Trophoblast cell (in vitro differentiated cells and primary cell): ENCODE measurements around the gene NCKIPSD.
A peak's percentile ranks its signal among the peaks of the same experiment; 100 is the strongest.

Source experiments
- DNase-seq, 2 donors: peaks; one replicate each; pipeline ENCODE4 v3.0.0-alpha.2; 2016
- H2AFZ ChIP-seq: 2 replicates; pipeline ENCODE4 v1.6.1; 2013; ENCODE audit warnings: low read length, moderate library complexity, mild to moderate bottlenecking; ENCODE audit not compliant: insufficient read depth, poor library complexity
- H2AK5ac ChIP-seq: 2 replicates; pipeline ENCODE4 v1.6.1; 2013; ENCODE audit warnings: mild to moderate bottlenecking, low read length
- H2BK120ac ChIP-seq: 2 replicates; pipeline ENCODE4 v1.6.1; 2013; ENCODE audit warnings: low read length, mild to moderate bottlenecking, moderate library complexity; ENCODE audit not compliant: insufficient read depth, poor library complexity
- H2BK12ac ChIP-seq: 2 replicates; pipeline ENCODE4 v1.6.1; 2013; ENCODE audit warnings: mild to moderate bottlenecking, low read length, moderate library complexity
- H2BK5ac ChIP-seq: 2 replicates; pipeline ENCODE4 v1.6.1; 2013; ENCODE audit warnings: low read length, low read depth, moderate library complexity, mild to moderate bottlenecking; ENCODE audit not compliant: poor library complexity
- H3K14ac ChIP-seq: 2 replicates; pipeline ENCODE4 v1.6.1; 2013; ENCODE audit warnings: mild to moderate bottlenecking, low read length
- H3K18ac ChIP-seq: 2 replicates; pipeline ENCODE4 v1.6.1; 2013; ENCODE audit warnings: mild to moderate bottlenecking, low read length
- H3K23ac ChIP-seq: 2 replicates; pipeline ENCODE4 v1.6.1; 2013; ENCODE audit warnings: low read length
- H3K27ac ChIP-seq: 2 replicates; pipeline ENCODE4 v1.5.1; 2013; ENCODE audit warnings: low read depth, mild to moderate bottlenecking, inconsistent platforms, low read length, moderate library complexity
- H3K27me3 ChIP-seq: 2 replicates; pipeline ENCODE4 v1.6.1; 2013; ENCODE audit warnings: inconsistent platforms, mild to moderate bottlenecking, low read length, moderate library complexity; ENCODE audit not compliant: insufficient read depth
- H3K36me3 ChIP-seq, 2 experiments: 1 replicate in 1 of 2; 2 replicates in 1 of 2; pipeline ENCODE4 v1.6.1; 2013; ENCODE audit warnings: low read length in 2 of 2, mild to moderate bottlenecking in 2 of 2, moderate library complexity in 1 of 2; ENCODE audit not compliant: insufficient read depth in 2 of 2, control insufficient read depth in 1 of 2
- H3K4ac ChIP-seq: 2 replicates; pipeline ENCODE4 v1.6.1; 2013; ENCODE audit warnings: low read depth, mild to moderate bottlenecking, low read length, moderate library complexity
- H3K4me1 ChIP-seq, 2 experiments: 1 replicate in 1 of 2; 2 replicates in 1 of 2; pipeline ENCODE4 v1.6.1; 2013; ENCODE audit warnings: low read length in 2 of 2, mild to moderate bottlenecking in 2 of 2, moderate library complexity in 1 of 2; ENCODE audit not compliant: insufficient read depth in 2 of 2, control insufficient read depth in 1 of 2
- H3K4me2 ChIP-seq: 2 replicates; pipeline ENCODE4 v1.6.1; 2013; ENCODE audit warnings: inconsistent platforms, mild to moderate bottlenecking, low read length, moderate library complexity
- H3K4me3 ChIP-seq: 2 replicates; pipeline ENCODE4 v1.5.1; 2013; ENCODE audit warnings: mild to moderate bottlenecking, low read depth, low read length, inconsistent platforms
- H3K79me1 ChIP-seq: one replicate; pipeline ENCODE4 v1.6.1; 2013; ENCODE audit warnings: low read length
- H3K79me2 ChIP-seq: 2 replicates; pipeline ENCODE4 v1.6.1; 2013; ENCODE audit warnings: low read length, mild to moderate bottlenecking; ENCODE audit not compliant: control insufficient read depth, insufficient read depth, poor library complexity
- H3K9ac ChIP-seq: 2 replicates; pipeline ENCODE4 v1.6.1; 2013; ENCODE audit warnings: mild to moderate bottlenecking, low read length
- H3K9me3 ChIP-seq: 2 replicates; pipeline ENCODE4 v1.6.1; 2013; ENCODE audit warnings: low read depth, mild to moderate bottlenecking, control low read depth, inconsistent platforms, low read length; ENCODE audit not compliant: insufficient read depth
- H4K12ac ChIP-seq: 2 replicates; pipeline ENCODE4 v1.6.1; 2013; ENCODE audit warnings: low read depth, mild to moderate bottlenecking, low read length, moderate library complexity
- H4K8ac ChIP-seq: 2 replicates; pipeline ENCODE4 v1.6.1; 2013; ENCODE audit warnings: low read depth, mild to moderate bottlenecking, low read length, moderate library complexity
- H4K91ac ChIP-seq: one replicate; pipeline ENCODE4 v1.6.1; 2013; ENCODE audit warnings: low read depth, mild to moderate bottlenecking, low read length, moderate library complexity
- WGBS: extraction: QIAGEN DNeasy Blood & Tissue Kit; methylation state at CpG from one replicate; pipeline ENCODE4 v1.1.7; 2013; ENCODE audit warnings: missing lambda C conversion rate; ENCODE audit not compliant: insufficient read length, insufficient coverage; ENCODE audit errors: extremely low coverage; 5-methylcytosine and 5-hydroxymethylcytosine counted together

Gene NCKIPSD

DNA sequence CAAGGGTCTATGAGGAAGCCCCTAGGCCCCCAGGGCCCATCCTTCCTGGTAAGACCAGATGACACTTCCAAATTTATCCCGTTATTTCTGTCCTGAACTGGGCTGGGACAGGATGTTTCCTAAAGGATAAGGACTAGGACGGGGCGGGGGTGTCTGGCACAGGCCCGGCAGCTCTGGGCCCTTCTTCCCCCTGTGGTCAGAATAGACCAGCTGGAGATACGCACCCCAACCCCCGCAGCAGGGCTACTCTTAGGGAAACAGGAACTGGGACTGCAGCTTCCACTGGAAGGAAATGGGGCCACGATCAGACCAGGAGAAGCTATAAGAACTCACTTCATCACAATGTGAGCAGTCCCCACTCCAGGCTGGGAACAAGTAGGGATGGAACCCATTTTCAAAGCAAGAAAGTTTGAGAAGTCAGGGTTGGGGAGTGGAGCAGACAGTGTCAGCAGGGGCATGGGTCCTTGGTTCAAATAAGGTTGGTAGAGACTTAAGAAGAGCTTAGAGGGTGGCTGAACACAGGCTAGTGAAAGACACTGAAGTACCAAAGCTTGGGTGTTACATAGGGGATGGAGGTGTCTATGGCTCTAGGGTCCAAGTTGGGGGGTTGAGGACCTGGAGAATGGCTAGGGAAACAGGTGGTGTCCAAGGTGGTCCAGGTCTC is 1.1 kb downstream of the NCKIPSD start:
- H3K9ac ChIP-seq, result no peak overlapping the region
- H4K12ac ChIP-seq, result no peak overlapping the region
- no peak overlapping the region for H2BK5ac ChIP-seq
- no peaks in the 10 kb centered on the region for H3K27me3 ChIP-seq
- H3K18ac ChIP-seq, result no peak overlapping the region
- no peak for DNase-seq
- no peak overlapping the region for H2AFZ ChIP-seq
- no CpG with 5 or more reads among the region's 7 CpGs for WGBS
- H3K79me1 ChIP-seq, result peaks cover 2% of the 10 kb centered on the region
- H3K4ac ChIP-seq, result peak overlapping the region; percentile 22
- peaks cover 2% of the 10 kb centered on the region for H3K9me3 ChIP-seq
- no peak overlapping the region for H3K14ac ChIP-seq
- H2BK12ac ChIP-seq, result no peak overlapping the region
- peaks cover 5% of the 10 kb centered on the region for H3K79me2 ChIP-seq
- no peak overlapping the region for H3K27ac ChIP-seq
- H4K91ac ChIP-seq, result no peak overlapping the region
- H2AK5ac ChIP-seq, result no peak overlapping the region
- H3K36me3 ChIP-seq, result peaks cover 56 to 57% of the 10 kb centered on the region in 2 experiments
- no peak overlapping the region for H3K23ac ChIP-seq
- peaks cover 11% of the 10 kb centered on the region in 2 experiments for H3K4me1 ChIP-seq
- H3K4me2 ChIP-seq, result peak overlapping the region; percentile 34
- H3K4me3 ChIP-seq, result no peak overlapping the region
- no peak overlapping the region for H2BK120ac ChIP-seq
- H4K8ac ChIP-seq, result no peak overlapping the region

DNA sequence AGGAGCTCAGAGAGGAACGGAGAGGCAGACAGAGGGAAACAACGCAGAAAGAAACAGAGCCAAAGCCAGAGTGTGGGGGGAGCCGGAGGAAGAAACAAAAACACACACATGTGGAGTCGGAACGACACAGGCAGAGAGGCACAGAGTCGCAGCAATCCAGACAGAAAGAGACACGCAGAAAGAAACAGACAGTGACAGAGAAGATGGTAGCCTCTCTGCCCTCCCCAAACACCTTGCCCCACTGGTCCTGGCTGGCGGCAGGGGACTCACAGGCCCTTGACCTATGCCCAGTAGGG is 1.7 kb downstream of the NCKIPSD start:
- peaks cover 11% of the 10 kb centered on the region in 2 experiments for H3K4me1 ChIP-seq
- no peak overlapping the region for H2AK5ac ChIP-seq
- H3K27me3 ChIP-seq, result no peaks in the 10 kb centered on the region
- no peak overlapping the region for H4K91ac ChIP-seq
- DNase-seq, result no peak
- H3K79me2 ChIP-seq, result peaks cover 5% of the 10 kb centered on the region
- H3K14ac ChIP-seq, result no peak overlapping the region
- H3K18ac ChIP-seq, result no peak overlapping the region
- H4K8ac ChIP-seq, result no peak overlapping the region
- no peak overlapping the region for H3K4me3 ChIP-seq
- no peak overlapping the region for H3K4ac ChIP-seq
- peaks cover 2% of the 10 kb centered on the region for H3K79me1 ChIP-seq
- H2BK5ac ChIP-seq, result no peak overlapping the region
- peaks cover 56 to 57% of the 10 kb centered on the region in 2 experiments for H3K36me3 ChIP-seq
- H3K9ac ChIP-seq, result no peak overlapping the region
- H3K23ac ChIP-seq, result no peak overlapping the region
- H2BK120ac ChIP-seq, result no peak overlapping the region
- H3K27ac ChIP-seq, result no peak overlapping the region
- peaks cover 2% of the 10 kb centered on the region for H3K9me3 ChIP-seq
- no CpG with 5 or more reads among the region's 8 CpGs for WGBS
- H2AFZ ChIP-seq, result no peak overlapping the region
- no peak overlapping the region for H2BK12ac ChIP-seq
- H3K4me2 ChIP-seq, result no peak overlapping the region
- no peak overlapping the region for H4K12ac ChIP-seq

GRCh38 chr3:48682786-48683185 is 2.9 kb downstream of the NCKIPSD start:
- Histone ChIP-seq H3K23ac (no peak overlapping the region), H3K18ac (no peak overlapping the region), H2BK120ac (no peak overlapping the region), H3K27me3 (no peaks in the 10 kb centered on the region), H4K12ac (no peak overlapping the region), H3K36me3 (peaks cover 55 to 57% of the 10 kb centered on the region in 2 experiments), H2AK5ac (no peak overlapping the region), H3K4me1 (peaks cover 11% of the 10 kb centered on the region in 2 experiments), H3K27ac (no peak overlapping the region), H3K9me3 (no peaks in the 10 kb centered on the region), H3K4ac (no peak overlapping the region), H3K79me1 (peaks cover 2% of the 10 kb centered on the region), H2BK5ac (no peak overlapping the region), H4K91ac (no peak overlapping the region), H3K79me2 (peaks cover 5% of the 10 kb centered on the region), H2BK12ac (no peak overlapping the region), H3K4me2 (no peak overlapping the region), H2AFZ (no peak overlapping the region), H4K8ac (no peak overlapping the region), H3K4me3 (peak overlapping the region; percentile 34), H3K9ac (no peak overlapping the region), H3K14ac (no peak overlapping the region)
- no CpG with 5 or more reads among the region's 9 CpGs for WGBS
- DNase-seq, result no peak

DNA sequence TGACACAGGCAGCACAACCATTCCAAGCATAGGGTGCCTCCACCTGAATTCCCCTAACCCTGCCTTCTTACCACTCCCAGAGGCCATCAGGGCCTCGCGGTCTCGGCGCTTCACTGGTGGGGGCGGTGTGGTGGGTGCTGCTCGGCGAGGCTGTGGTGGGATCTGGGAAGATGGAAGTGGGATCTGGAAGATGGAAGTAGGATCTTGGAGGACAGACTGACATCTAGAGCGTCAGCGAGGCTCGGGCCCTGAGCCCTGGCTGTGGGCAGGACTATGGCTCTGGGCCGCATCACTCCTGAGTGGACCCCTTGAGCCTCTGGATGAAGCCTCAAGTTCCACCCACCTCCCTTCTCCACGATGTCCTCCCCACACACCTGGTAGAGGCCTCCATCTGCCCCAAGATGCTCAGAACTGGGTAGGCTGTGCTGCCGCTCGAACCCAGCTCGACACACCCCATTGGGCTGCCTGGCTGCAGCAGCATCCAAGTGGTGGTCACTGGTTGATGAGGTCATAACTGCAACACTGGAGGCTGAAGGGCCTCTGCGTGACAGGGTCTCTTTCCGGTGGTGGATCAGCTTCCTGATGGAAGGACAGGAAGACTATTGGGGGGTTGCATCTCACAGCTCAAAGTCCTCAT is 3.6 kb downstream of the NCKIPSD start:
- no peak overlapping the region for H2AK5ac ChIP-seq
- H3K18ac ChIP-seq, result no peak overlapping the region
- H4K12ac ChIP-seq, result no peak overlapping the region
- no peak overlapping the region for H3K9ac ChIP-seq
- no peak overlapping the region for H3K4me2 ChIP-seq
- no peak overlapping the region for H2BK5ac ChIP-seq
- no peak overlapping the region for H2BK120ac ChIP-seq
- H3K4me3 ChIP-seq, result no peak overlapping the region
- no peak overlapping the region for H2AFZ ChIP-seq
- H3K4ac ChIP-seq, result no peak overlapping the region
- peaks cover 5% of the 10 kb centered on the region for H3K79me2 ChIP-seq
- no CpG with 5 or more reads among the region's 17 CpGs for WGBS
- H3K79me1 ChIP-seq, result peaks cover 2% of the 10 kb centered on the region
- no peak overlapping the region for H4K8ac ChIP-seq
- DNase-seq, result no peak
- no peak overlapping the region for H3K27ac ChIP-seq
- H3K27me3 ChIP-seq, result no peaks in the 10 kb centered on the region
- peaks cover 48 to 54% of the 10 kb centered on the region in 2 experiments for H3K36me3 ChIP-seq
- no peak overlapping the region for H2BK12ac ChIP-seq
- no peak overlapping the region for H3K23ac ChIP-seq
- peaks cover 8 to 11% of the 10 kb centered on the region in 2 experiments for H3K4me1 ChIP-seq
- H3K14ac ChIP-seq, result no peak overlapping the region
- no peak overlapping the region for H4K91ac ChIP-seq
- H3K9me3 ChIP-seq, result no peaks in the 10 kb centered on the region
